Progenitor cell of endocrine pancreas (in vitro differentiated cells): Measurements from ENCODE around the gene FCHSD2. TPM values are rescaled to one million over a fixed set of nuclear protein-coding genes. Genes with fewer than 3 reads are reported as not detected.

Source experiments
- DNase-seq: peaks from one replicate; pipeline ENCODE4 v3.0.0; 2021; ENCODE audit warnings: low spot score; ENCODE audit not compliant: unreplicated experiment
- H3K27ac Mint-ChIP-seq: 2 replicates; pipeline ENCODE4 v1.8.0; 2021; ENCODE audit warnings: mild to moderate bottlenecking, moderate library complexity, mixed read lengths
- H3K27me3 Mint-ChIP-seq: 2 replicates; pipeline ENCODE4 v1.8.0; 2021; ENCODE audit warnings: mixed read lengths
- H3K36me3 Mint-ChIP-seq: 2 replicates; pipeline ENCODE4 v1.8.0; 2022; ENCODE audit warnings: mixed read lengths; ENCODE audit not compliant: insufficient read depth
- H3K4me1 Mint-ChIP-seq: 2 replicates; pipeline ENCODE4 v1.8.0; 2021; ENCODE audit warnings: low read depth, mixed read lengths
- H3K4me3 Mint-ChIP-seq: 2 replicates; pipeline ENCODE4 v1.8.0; 2021; ENCODE audit warnings: low read depth, mild to moderate bottlenecking, moderate library complexity, mixed read lengths
- H3K9me3 Mint-ChIP-seq: 2 replicates; pipeline ENCODE4 v1.8.0; 2021; ENCODE audit warnings: low read depth, mixed read lengths
- total RNA-seq: library from RNA; stranded (reverse); gene quantifications from 2 replicates; pipeline ENCODE4 v1.2.1, GENCODE V29; 2021
- TF ChIP-seq, protein P1 (sequence below): fragments of 200-600 bp; sonication (generic); IDR thresholded peaks from one replicate; pipeline ENCODE4 v1.5.0; 2021; ENCODE audit warnings: antibody characterized with exemption, mild to moderate bottlenecking; ENCODE audit not compliant: unreplicated experiment

The FCHSD2 gene
- total RNA-seq, 1 donor from 2014 or later, result 35.4 TPM

DNA sequence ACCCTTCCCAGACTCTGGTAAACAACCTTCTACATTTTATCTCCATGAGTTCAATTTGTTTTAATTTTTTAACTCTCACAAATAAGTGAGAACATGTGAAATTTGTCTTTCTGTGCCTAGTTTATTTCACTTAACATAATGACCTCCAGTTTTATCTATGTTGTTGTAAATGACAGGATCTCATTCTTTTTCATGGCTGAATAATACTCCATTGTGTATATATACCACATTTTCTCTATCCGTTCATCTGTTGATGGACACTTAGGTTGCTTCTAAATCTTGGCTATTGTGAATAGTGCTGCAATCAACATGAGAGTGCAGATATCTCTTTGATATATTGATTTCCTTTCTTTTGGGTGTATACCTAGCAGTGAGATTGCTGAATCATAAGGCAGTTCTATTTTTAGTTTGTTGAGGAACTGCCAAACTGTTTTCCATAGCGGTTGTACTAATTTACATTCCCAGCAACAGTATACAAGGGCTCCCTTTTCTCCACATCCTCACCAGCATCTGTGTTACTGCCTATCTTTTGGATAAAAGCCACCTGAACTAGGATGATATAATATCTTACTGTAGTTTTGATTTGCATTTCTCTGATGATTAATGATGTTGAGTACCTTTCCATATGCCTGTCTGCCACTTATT lies 234.0 kb downstream of the FCHSD2 start:
- H3K4me3 Mint-ChIP-seq, result no peak overlapping the region
- DNase-seq, result no peak
- no peaks in the 10 kb centered on the region for H3K27me3 Mint-ChIP-seq
- H3K27ac Mint-ChIP-seq, result no peak overlapping the region
- H3K4me1 Mint-ChIP-seq, result no peaks in the 10 kb centered on the region
- TF ChIP-seq, protein P1, sequence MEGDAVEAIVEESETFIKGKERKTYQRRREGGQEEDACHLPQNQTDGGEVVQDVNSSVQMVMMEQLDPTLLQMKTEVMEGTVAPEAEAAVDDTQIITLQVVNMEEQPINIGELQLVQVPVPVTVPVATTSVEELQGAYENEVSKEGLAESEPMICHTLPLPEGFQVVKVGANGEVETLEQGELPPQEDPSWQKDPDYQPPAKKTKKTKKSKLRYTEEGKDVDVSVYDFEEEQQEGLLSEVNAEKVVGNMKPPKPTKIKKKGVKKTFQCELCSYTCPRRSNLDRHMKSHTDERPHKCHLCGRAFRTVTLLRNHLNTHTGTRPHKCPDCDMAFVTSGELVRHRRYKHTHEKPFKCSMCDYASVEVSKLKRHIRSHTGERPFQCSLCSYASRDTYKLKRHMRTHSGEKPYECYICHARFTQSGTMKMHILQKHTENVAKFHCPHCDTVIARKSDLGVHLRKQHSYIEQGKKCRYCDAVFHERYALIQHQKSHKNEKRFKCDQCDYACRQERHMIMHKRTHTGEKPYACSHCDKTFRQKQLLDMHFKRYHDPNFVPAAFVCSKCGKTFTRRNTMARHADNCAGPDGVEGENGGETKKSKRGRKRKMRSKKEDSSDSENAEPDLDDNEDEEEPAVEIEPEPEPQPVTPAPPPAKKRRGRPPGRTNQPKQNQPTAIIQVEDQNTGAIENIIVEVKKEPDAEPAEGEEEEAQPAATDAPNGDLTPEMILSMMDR, result no peak
- peaks cover 54% of the 10 kb centered on the region for H3K36me3 Mint-ChIP-seq
- H3K9me3 Mint-ChIP-seq, result peaks cover 48% of the 10 kb centered on the region

DNA sequence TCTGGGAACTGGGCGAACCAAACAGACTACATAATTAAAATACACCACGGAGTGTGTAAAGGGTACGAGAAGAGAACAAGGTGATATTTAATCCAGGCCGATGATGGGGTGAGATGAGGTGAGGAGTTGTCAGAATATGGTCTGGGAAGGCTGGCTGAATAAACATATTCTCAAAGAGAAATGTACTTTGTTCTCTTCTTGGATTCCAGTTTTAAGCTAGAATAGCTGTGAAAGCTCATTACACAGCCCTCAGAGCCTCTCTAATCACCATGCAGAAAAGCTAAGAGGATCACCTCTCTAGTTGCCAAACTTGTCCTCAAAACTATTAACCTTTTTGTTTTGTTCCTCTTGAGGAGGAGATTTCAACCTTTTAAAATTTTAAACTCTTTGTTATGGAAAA lies 238.1 kb downstream of the FCHSD2 start:
- peaks cover 26% of the 10 kb centered on the region for H3K36me3 Mint-ChIP-seq
- H3K27me3 Mint-ChIP-seq, result no peaks in the 10 kb centered on the region
- peaks cover 24% of the 10 kb centered on the region for H3K9me3 Mint-ChIP-seq
- H3K4me3 Mint-ChIP-seq, result no peak overlapping the region
- no peaks in the 10 kb centered on the region for H3K4me1 Mint-ChIP-seq
- H3K27ac Mint-ChIP-seq, result no peak overlapping the region
- TF ChIP-seq, protein P1, result no peak
- DNase-seq, result no peak

DNA sequence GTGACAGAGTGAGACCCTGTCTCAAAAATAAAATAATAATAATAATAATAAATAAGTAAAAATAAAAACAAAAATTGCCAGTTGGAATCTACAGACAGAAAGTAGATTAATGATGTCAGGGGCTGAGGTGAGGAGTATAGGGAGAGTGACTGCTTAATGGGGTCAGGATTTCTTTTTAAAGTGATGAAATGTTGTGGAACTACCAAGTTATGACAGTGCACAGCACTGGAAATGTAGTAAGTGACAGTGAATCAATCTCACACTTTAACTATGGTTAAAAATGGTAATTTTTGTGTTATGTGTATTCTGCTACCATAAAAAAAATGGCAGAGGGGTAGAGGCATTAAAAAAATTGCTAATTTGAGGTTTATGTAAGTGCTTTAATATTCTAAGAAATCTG lies 240.7 kb downstream of the FCHSD2 start:
- no peak for DNase-seq
- no peaks in the 10 kb centered on the region for H3K4me1 Mint-ChIP-seq
- peaks cover 5% of the 10 kb centered on the region for H3K36me3 Mint-ChIP-seq
- peaks cover 6% of the 10 kb centered on the region for H3K9me3 Mint-ChIP-seq
- no peak overlapping the region for H3K27ac Mint-ChIP-seq
- no peaks in the 10 kb centered on the region for H3K27me3 Mint-ChIP-seq
- no peak overlapping the region for H3K4me3 Mint-ChIP-seq
- TF ChIP-seq, protein P1, result no peak

DNA sequence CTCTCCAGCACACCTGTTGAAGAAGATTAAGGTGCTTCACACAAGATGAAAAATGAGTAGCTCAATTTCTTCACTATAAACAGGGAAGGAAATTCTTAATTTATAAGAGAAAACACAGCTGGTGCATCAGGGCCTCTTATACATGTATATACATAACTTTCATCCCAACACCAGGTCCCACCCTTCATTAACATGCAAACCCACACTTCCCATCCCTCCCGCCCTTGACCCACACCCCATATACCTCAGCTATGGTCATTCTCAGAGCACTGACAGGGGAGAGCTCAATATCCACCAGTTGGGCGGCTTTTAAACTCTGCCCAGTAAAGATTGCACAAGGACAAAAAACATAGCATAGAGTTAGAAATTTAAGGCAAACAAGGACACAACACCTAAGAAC lies 242.1 kb downstream of the FCHSD2 start:
- peaks cover 4% of the 10 kb centered on the region for H3K36me3 Mint-ChIP-seq

DNA sequence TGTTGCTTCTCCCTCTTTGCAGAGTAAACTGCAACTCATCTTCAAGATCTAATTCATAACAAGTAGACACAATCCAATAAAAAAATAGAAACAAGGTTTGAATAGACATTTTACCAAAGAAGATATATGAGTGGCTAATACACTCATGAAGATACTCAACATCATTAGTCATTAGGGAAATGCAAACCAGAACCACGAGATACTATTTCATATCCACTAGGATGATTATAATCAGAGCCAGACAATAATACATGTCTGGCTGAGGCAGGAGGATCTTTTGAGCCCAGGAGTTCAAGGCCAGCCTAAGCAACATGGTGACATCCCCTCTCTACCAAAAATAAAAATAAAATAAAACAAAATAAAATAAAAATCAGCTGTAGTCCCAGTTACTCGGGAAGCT lies 242.9 kb downstream of the FCHSD2 start:
- H3K9me3 Mint-ChIP-seq, result no peaks in the 10 kb centered on the region
- H3K4me3 Mint-ChIP-seq, result no peak overlapping the region
- no peak overlapping the region for H3K27ac Mint-ChIP-seq
- no peaks in the 10 kb centered on the region for H3K27me3 Mint-ChIP-seq
- TF ChIP-seq, protein P1, result no peak
- no peaks in the 10 kb centered on the region for H3K4me1 Mint-ChIP-seq
- no peak for DNase-seq
- H3K36me3 Mint-ChIP-seq, result peaks cover 4% of the 10 kb centered on the region

More for the DNA sequence above, 242.1 kb downstream of the FCHSD2 start:
- H3K9me3 Mint-ChIP-seq, result no peaks in the 10 kb centered on the region
- no peak overlapping the region for H3K27ac Mint-ChIP-seq
- H3K27me3 Mint-ChIP-seq, result no peaks in the 10 kb centered on the region
- DNase-seq, result no peak
- TF ChIP-seq, protein P1, result no peak
- H3K4me1 Mint-ChIP-seq, result no peaks in the 10 kb centered on the region
- H3K4me3 Mint-ChIP-seq, result no peak overlapping the region
